Stimulated activated CD4-positive, alpha-beta T cell treated with anti-CD3 and anti-CD28 coated beads, Interleukin-15, amount 100 ng/mL, for 24 hours (primary cell): ENCODE measurements around the gene SRCAP.
A peak's percentile ranks its signal among the peaks of the same experiment; 100 is the strongest.

Experiments used
- DNase-seq: peaks from one replicate; pipeline ENCODE4 v3.0.0-alpha.2; 2020

Gene SRCAP

DNA sequence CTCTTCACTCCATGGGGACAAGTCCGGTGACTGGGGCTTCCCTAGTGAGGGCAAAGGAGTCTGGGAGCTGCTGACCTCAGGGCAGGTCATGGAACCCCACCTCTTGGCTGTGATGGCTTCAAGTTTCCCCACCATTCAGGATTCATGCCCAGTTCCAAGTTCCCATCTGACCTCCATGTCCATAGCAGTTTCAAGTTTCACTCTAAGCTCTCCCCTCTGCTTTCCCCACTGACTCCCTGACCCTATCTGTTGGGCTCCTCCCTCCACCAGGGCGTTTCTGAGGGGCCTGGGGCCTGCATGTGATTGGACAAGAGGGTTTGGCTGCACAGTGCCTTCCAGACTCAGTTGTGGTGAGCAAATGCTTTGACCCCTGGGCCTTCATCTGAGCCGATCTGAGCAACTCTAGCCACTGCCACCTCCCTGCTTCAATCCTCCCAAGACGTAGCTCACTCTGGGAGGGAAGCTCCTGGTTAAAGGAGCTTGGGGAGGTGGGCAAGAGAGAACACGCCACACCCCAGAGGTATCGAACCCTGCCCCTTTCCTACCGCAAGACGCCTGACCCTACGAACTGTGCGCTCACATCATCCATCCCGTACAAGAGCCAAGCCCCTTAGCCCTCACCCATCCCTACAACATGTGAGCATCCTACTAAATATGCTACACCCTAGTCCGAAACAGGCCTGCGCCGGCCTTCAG is 79.7 kb downstream of the SRCAP start:
- no peak for DNase-seq

DNA sequence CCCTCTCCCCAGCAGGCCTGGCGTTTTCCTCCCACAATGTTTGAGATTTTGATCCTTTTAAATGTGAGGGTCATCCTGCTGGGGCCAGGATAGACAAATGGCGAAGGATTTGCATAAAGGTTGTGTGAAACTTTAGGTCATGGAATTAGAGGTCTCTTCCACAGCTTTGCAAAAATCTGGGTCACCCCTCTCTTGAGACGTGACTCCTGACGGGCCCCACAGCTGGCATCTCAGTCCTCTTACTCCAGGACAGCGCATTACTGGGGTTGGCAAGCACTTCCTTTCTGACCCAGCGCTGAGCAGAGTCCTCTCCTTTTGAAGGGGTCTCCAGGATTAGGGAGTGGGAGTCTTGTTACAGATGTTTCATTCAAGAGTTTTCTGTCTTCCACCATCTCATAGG is 80.6 kb downstream of the SRCAP start:
- DNase-seq = no peak

DNA sequence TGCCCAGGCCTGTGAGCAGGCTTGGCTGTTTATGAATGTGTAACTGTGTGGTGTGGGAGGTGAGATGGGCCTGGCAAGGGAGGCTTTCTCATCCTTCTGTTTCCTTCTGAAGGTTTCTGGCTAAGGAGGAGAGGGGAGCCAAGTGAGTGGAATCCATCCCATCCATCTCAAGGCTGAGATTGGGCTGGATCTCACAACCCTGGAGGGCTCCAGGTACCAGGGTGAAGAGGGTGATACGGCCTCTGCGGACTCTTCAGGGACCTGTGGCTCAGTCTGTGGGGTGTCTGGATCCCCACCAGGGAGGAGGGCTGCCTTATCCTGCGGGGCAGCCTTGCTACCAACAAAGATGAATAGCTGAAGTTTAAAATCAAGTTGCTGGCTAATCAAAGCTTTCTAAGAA is 81.0 kb downstream of the SRCAP start:
- DNase-seq = no peak

DNA sequence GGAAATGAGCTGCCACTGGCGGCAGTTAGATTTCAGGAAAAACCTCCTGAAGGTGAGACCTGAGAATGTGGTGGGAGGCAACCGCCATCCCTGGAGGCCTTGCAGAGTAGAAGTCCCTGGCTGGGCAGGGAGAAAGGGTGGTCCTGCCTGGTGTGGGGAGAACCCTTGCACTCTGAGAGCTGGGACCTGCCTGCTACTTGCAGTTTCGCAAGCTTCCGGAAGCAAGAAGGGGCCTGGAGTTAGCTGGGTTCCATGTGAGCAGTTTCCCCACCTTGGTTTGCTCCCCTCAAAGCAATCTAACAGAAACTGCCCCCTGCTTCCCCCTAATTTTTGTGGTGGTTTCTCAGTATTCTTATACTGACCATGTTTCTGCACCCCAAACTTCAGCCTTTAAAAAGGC is 81.6 kb downstream of the SRCAP start:
- no peak for DNase-seq

DNA sequence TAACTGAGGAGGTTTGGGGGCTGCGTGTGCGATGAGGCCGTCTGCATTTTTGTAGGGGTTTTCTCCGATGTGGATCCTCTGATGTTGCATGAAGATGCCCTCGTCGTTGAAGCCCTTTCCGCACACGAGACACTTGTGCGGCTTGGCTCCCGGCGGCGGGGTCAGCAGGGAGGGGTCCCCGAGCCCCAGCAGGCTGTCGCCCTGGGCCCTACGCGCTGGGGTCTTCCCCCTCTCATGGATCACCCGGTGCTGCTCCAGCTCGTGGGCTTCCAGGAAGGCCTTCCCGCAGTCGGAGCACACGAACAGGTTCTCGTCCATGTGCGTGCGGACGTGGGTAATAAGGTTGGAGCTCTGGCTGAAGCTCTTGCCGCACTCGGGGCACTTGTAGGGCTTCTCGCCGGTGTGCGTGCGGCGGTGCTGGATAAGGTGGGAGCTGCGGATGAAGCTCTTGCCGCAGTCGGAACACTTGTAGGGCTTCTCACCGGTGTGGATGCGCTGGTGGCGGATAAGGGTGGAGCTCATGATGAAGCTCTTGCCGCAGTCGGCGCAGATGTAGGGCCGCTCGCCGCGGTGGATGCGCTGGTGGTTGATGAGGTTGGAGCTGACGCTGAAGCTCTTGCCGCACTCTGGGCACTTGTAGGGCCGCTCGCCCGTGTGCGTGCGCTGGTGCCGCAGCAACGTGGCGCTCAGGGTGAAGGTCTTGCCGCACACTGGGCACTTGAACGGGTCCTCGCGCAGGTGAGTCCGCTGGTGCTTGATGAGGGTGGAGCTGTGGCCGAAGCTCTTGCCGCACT is 83.7 kb downstream of the SRCAP start:
- no peak for DNase-seq

DNA sequence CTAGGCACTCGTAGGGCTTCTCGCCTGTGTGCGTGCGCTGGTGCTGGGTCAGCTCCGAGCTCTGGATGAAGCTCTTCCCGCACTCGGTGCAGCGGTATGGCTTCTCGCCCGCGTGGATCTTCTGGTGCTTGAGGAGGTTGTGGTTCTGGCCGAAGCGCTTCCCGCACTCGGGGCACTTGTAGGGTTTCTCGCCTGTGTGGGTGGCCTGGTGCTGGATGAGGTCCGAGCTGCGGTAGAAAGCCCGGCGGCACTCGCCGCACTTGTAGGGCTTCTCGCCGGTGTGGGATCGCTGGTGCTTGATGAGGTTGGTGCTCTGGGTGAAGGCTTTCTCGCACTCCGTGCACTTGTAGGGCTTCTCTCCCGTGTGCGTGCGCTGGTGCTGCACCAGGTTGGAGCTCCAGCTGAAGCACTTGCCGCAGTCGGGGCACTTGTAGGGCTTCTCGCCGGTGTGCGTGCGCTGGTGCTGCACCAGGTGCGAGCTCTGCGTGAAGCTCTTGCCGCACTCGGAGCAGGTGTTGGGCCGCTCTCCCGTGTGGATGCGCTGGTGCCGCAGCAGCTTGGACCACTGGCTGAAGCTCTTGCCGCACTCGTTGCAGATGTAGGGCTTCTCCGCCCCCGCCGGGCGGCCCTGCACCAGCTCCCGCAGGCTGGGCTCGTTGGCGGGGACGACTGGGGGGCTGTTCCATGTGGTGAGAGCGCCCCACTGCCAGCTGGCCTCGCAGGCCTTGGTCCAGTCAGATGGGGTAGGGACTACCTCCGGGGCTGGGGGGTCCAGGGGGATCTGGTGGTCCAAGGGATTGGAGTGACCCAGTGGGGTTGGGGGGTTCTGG is 84.5 kb downstream of the SRCAP start:
- no peak for DNase-seq

DNA sequence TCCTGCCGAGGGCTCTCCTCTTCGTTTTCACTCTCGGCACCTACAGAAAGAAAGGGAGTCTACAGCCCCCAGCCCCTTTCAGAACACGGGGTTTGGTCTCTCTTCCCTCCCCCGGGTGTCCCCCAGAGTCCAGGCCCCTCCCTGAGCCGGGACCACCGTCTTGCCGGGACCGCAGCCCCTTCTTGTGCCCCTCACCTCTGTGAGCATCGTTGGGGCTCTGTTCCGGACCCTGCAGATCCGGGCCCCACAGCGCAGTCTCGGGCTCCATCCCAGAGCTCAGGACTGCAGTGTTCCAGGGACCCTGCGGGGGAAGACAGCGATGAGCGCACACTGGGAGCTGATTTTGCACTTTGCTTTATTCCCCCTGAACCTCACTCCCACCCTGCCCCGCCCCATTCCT is 85.2 kb downstream of the SRCAP start:
- DNase-seq = no peak

DNA sequence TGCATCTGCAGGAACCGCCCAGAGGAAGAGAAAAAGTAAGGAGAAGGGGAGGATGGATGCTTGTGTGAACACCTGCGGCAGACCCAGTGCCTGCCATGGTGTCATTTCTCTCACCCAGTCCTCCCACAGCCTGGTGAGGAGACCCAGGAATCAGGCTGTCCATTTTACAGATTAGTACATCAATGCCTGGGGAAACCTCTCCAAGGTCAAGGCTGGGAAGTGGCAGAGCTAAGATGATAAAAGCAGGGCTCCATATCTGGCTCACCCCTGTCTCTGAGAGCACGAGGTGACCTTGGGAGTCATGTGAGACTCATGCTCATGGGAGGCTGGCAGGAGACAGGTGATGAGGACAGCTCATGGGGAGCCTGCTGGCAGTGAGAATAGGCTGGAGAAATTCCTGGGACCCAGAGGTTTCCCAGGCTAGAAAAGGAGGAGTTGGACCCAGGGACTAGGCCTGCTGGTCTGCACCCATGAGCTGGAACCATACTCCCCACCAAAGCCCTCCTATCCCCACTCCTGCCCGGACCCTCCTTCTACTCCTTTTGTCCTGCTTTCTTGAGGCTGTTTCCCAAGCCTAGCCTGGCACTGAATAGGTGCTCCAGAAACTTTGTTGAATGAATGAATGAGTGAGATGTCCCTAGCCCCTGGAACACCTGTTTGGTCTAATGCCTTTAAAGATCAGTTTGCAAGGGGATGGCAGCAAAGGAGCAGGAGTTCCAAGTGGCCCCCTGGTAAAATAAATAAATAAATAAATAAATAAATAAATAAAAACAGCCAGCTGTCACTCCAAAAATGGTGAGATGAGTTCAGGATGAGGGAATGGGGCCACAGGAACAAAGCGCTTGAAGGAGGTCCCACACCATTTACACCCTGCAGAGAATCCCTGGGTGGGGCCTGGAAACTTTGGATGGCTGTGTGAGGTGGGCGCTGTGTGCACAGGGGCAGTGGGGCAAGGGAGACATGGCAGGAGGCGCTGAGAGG is 86.4 kb downstream of the SRCAP start:
- DNase-seq = no peak

DNA sequence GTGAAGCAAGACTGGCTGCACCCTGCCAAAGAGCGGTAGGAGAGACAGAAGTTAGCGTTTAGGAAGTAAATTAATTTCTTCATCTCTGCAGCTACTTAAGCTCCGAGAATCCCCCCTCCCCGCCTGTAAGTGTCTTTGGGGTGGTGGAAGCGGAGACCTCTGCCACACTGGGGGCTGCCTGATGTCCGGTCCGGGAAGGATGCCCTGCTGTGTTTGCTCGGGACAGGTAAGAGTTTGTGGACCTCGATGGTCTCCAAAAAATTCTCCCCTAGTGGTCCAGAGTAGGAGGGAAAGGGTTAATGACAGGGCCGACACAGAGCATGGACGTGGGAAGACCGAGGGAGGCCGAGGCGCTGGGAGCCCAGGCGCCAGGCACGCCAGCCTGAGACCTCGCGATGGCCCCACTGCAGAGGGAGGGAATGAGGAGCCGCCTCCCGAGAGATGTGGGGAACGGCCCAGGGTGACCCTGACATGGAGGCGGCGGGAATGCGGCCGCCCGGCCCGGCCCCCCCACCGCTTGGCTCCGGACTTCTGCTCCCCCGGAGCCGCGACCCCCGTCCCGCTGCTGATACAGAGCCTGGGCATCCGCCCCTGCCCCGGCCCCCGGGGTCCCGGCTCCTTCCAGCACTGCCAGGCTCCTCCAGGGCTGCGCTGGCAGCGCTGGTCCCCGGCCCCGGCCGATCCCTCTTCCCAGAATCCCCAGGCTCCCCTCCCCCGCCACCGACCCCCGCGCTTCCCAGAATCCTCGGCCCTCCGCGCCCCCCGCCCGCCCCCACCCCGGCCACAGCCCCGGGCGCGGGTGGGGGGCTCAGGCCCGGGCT is 87.4 kb downstream of the SRCAP start:
- peak; percentile 41 for DNase-seq

DNA sequence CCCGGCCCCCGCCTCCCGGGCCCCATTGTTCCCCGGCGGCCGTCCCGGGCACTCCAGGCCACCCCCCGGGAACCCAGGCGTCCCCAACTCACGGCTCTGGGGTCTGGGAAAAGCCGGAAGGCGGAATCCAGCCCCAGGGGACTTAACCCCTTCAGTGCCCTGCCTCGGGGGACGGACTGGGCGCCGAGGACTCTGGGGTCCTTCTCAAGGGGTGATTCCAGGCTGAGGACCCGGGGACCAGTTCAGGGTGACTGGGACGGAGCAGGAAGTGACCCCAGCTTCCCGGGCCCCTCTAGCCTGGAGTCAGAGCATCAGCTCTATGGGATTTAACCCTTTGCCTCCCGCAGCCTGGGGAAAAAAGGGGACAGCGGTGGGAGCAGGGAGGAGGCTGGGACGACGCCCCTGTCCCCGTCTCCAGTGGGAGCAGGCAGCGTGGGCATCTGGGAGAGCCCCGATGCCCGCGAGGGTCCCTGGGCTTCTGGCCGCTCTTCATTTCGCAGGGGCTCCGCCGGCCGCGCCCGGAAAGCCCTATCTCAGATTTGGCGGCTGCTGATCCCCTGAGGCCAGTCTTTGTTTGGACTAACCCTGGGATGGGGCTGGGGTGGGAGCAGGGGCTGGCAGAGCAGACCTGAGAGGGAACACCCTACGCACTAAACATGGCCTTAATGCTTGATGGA is 88.1 kb downstream of the SRCAP start, which contains the start of gene ZNF629:
Gene ZNF629, minus strand, starts transcription at position 270 of the 677 bp plus-strand sequence. CDS start 2,723 bp downstream, outside the sequence.
- peak; percentile 55 for DNase-seq

DNA sequence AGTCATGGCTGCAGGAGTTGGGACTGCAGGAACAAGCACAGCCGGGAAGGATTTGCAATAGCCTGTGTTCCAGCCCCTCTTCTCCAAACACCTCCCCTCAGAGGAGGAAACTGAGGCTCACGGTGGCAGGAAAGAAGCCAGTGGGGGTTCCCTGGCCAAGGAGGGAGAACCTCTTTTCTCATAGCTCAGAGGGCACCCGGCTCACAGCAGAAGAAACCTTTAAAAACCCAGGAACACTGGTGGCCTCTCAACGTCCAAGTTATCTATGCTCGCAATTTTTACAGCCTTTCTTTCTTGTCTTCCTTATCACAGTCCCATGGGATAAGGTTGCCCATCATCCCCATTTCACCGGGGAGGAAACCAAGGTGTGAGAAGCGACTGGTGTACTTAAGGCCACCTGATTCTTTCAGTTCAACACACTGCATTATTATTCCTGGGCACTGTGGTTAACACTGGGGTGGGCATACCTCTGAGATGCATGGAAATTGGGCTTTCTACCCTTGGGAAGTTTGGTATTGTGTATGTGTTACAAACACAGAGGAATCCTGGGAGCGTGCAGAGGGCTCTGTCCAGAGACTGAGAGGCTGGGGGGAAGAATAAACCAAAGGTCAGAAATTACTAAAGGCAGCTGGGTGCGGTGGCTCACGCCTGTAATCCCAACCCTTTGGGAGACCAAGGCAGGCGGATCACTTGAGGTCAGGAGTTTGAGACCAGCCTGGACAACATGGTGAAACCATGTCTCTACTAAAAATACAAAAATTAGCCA is 88.8 kb downstream of the SRCAP start:
- no peak for DNase-seq
